ENCODE data around the gene ATG16L1.

- TF ChIP-seq, protein P1, sequence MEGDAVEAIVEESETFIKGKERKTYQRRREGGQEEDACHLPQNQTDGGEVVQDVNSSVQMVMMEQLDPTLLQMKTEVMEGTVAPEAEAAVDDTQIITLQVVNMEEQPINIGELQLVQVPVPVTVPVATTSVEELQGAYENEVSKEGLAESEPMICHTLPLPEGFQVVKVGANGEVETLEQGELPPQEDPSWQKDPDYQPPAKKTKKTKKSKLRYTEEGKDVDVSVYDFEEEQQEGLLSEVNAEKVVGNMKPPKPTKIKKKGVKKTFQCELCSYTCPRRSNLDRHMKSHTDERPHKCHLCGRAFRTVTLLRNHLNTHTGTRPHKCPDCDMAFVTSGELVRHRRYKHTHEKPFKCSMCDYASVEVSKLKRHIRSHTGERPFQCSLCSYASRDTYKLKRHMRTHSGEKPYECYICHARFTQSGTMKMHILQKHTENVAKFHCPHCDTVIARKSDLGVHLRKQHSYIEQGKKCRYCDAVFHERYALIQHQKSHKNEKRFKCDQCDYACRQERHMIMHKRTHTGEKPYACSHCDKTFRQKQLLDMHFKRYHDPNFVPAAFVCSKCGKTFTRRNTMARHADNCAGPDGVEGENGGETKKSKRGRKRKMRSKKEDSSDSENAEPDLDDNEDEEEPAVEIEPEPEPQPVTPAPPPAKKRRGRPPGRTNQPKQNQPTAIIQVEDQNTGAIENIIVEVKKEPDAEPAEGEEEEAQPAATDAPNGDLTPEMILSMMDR (conservative IDR thresholded peaks at IDR 0.05; ENCODE audit: low read depth, low read length), result no peak
- TF ChIP-seq MAZ (IDR thresholded peaks at IDR 0.05; ENCODE audit: borderline replicate concordance, low read depth, low read length) (no peak), NFE2L2 (IDR thresholded peaks at IDR 0.05; ENCODE audit: low read depth, low read length) (no peak), POLR2A (IDR thresholded peaks at IDR 0.05; ENCODE audit: low read depth, low read length) (no peak), USF2 (IDR thresholded peaks at IDR 0.05; ENCODE audit: low read depth, low read length) (no peak), BHLHE40 (IDR thresholded peaks at IDR 0.05; ENCODE audit: low read depth, low read length) (no peak), RFX5 (IDR thresholded peaks at IDR 0.05; ENCODE audit: low read depth, low read length) (no peak), MXI1 (IDR thresholded peaks at IDR 0.05; ENCODE audit: borderline replicate concordance, low read depth, low read length) (no peak), RAD21 (IDR thresholded peaks at IDR 0.05; ENCODE audit: low read length) (no peak), MAFK (IDR thresholded peaks at IDR 0.05; ENCODE audit: low read depth, low read length) (no peak), CEBPB (IDR thresholded peaks at IDR 0.05; ENCODE audit: low read depth, low read length) (no peak)
Observed at GRCh38 chr2:233287871-233288270, 36.4 kb downstream of the ATG16L1 start.

All from IMR-90 (cell line).